COLO668 (cell line): ENCODE results near the gene PFKFB1.
A peak's percentile ranks its signal among the peaks of the same experiment; 100 is the strongest.

Experiments used
- DNase-seq: peaks from one replicate; lab custom pipeline; 2025; ENCODE audit not compliant: unreplicated experiment; lab: John Stamatoyannopoulos, UW

PFKFB1 gene

GRCh38 chrX:54994099-54994498, at the start of gene PFKFB1:
Gene PFKFB1, minus strand, starts transcription at chrX:54994188. Its CDS starts 181 bp downstream, at chrX:54994007.
- DNase-seq = no peak

- DNase-seq = no peak
Observed at GRCh38 chrX:55041514-55041913, 47.5 kb upstream of the PFKFB1 start.

GRCh38 chrX:55039471-55039870, 45.5 kb upstream of the PFKFB1 start:
- DNase-seq = no peak

- no peak for DNase-seq
Observed at GRCh38 chrX:55033429-55033828, 39.4 kb upstream of the PFKFB1 start.

GRCh38 chrX:55030271-55031205, 36.5 kb upstream of the PFKFB1 start, which contains the start of gene ALAS2:
Gene ALAS2, minus strand, starts transcription at chrX:55030977. Its CDS starts 4,977 bp downstream, at chrX:55026000.
- DNase-seq = no peak

- no peak for DNase-seq
Observed at GRCh38 chrX:55029291-55029690, 35.3 kb upstream of the PFKFB1 start.

GRCh38 chrX:55028611-55029010, 34.6 kb upstream of the PFKFB1 start:
- DNase-seq = no peak

- no peak for DNase-seq
Observed at GRCh38 chrX:55028040-55028439, 34.1 kb upstream of the PFKFB1 start.

GRCh38 chrX:55026840-55027239, 32.9 kb upstream of the PFKFB1 start:
- no peak for DNase-seq

- no peak for DNase-seq
Observed at GRCh38 chrX:55026143-55026542, 32.2 kb upstream of the PFKFB1 start.

- DNase-seq = no peak
Observed at GRCh38 chrX:55014897-55015299, 20.9 kb upstream of the PFKFB1 start.

GRCh38 chrX:55011294-55011693, 17.3 kb upstream of the PFKFB1 start:
- no peak for DNase-seq

- no peak for DNase-seq
Observed at GRCh38 chrX:55008571-55009358, 14.8 kb upstream of the PFKFB1 start.

- no peak for DNase-seq
Observed at GRCh38 chrX:55007656-55008055, 13.7 kb upstream of the PFKFB1 start.

- no peak for DNase-seq
Observed at GRCh38 chrX:55006827-55007621, 13.0 kb upstream of the PFKFB1 start.

- no peak for DNase-seq
Observed at GRCh38 chrX:55005256-55005655, 11.3 kb upstream of the PFKFB1 start.

- no peak for DNase-seq
Observed at GRCh38 chrX:55004231-55004630, 10.2 kb upstream of the PFKFB1 start.

GRCh38 chrX:54999717-55000598, 6.0 kb upstream of the PFKFB1 start, which contains the start of gene APEX2:
Gene APEX2, plus strand, starts transcription at chrX:55000363. Its CDS starts 60 bp downstream, at chrX:55000423.
- peak; percentile 93 for DNase-seq

- no peak for DNase-seq
Observed at GRCh38 chrX:54995621-54996020, 1.6 kb upstream of the PFKFB1 start.
